Measurements from ENCODE around the gene PACRG.

The PACRG gene

GRCh38 chr6:163214259-163214658 is 486.5 kb downstream of the PACRG start:
- DNase-seq: no peak

GRCh38 chr6:163218361-163218894 is 490.7 kb downstream of the PACRG start:
- DNase-seq: no peak

GRCh38 chr6:163226181-163226835 is 498.5 kb downstream of the PACRG start:
- no peak for DNase-seq

- DNase-seq: no peak
These were observed 499.2 kb downstream of the PACRG start for GRCh38 chr6:163226836-163227485.

- DNase-seq: no peak
These were observed 500.3 kb downstream of the PACRG start for GRCh38 chr6:163228041-163228440.

- no peak for DNase-seq
These were observed 501.3 kb downstream of the PACRG start for GRCh38 chr6:163229050-163229449.

- no peak for DNase-seq
These were observed 503.1 kb downstream of the PACRG start for GRCh38 chr6:163230901-163231300.

GRCh38 chr6:163231356-163232014 is 503.7 kb downstream of the PACRG start:
- DNase-seq: no peak

- DNase-seq: no peak
These were observed 504.3 kb downstream of the PACRG start for GRCh38 chr6:163232015-163232523.

GRCh38 chr6:163232649-163233048 is 504.9 kb downstream of the PACRG start:
- DNase-seq: no peak

- no peak for DNase-seq
These were observed 509.3 kb downstream of the PACRG start for GRCh38 chr6:163237110-163237509.

GRCh38 chr6:163239572-163240340 is 512.0 kb downstream of the PACRG start:
- no peak for DNase-seq

- DNase-seq: no peak
These were observed 512.8 kb downstream of the PACRG start for GRCh38 chr6:163240556-163240955.

GRCh38 chr6:163241683-163242082 is 513.9 kb downstream of the PACRG start:
- DNase-seq: no peak

- DNase-seq: no peak
These were observed 515.3 kb downstream of the PACRG start for GRCh38 chr6:163243083-163243482.

- no peak for DNase-seq
These were observed 516.2 kb downstream of the PACRG start for GRCh38 chr6:163243692-163244589.

GRCh38 chr6:163248051-163248450 is 520.3 kb downstream of the PACRG start:
- no peak for DNase-seq

GRCh38 chr6:163249651-163250101 is 521.9 kb downstream of the PACRG start:
- no peak for DNase-seq

GRCh38 chr6:163250116-163250515 is 522.3 kb downstream of the PACRG start:
- DNase-seq: no peak

GRCh38 chr6:163252061-163252591 is 524.4 kb downstream of the PACRG start:
- DNase-seq: no peak

GRCh38 chr6:163253556-163254213 is 525.9 kb downstream of the PACRG start:
- DNase-seq: no peak
